Measurements from ENCODE around the gene CCNB1.

DNA sequence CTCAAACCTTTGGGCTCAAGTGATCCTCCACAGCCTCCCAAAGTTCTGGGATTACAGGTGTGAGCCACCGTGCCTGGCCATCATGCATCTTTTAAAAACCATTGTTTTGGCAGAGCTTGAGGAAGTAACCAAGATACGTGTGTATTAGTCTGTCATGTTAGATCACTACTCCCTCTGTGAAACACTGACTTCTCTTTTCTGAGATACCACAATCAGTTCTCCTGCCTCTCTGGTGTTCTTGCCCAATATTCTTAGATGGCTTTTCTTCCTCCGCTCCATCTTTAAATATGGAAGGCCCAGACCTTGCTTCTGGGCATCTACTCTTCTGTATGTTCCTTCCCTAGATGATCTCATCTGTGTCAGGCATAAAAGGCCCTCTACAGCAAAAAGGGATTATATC, 14.2 kb upstream of the CCNB1 start:
- no peak for TF ChIP-seq POLR2A (IDR thresholded peaks at IDR 0.05)
- TF ChIP-seq, protein P1, sequence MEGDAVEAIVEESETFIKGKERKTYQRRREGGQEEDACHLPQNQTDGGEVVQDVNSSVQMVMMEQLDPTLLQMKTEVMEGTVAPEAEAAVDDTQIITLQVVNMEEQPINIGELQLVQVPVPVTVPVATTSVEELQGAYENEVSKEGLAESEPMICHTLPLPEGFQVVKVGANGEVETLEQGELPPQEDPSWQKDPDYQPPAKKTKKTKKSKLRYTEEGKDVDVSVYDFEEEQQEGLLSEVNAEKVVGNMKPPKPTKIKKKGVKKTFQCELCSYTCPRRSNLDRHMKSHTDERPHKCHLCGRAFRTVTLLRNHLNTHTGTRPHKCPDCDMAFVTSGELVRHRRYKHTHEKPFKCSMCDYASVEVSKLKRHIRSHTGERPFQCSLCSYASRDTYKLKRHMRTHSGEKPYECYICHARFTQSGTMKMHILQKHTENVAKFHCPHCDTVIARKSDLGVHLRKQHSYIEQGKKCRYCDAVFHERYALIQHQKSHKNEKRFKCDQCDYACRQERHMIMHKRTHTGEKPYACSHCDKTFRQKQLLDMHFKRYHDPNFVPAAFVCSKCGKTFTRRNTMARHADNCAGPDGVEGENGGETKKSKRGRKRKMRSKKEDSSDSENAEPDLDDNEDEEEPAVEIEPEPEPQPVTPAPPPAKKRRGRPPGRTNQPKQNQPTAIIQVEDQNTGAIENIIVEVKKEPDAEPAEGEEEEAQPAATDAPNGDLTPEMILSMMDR (IDR thresholded peaks at IDR 0.05), result no peak
- no peak for TF ChIP-seq POLR2AphosphoS5 (IDR thresholded peaks at IDR 0.05)

All from breast epithelium (tissue), 3 donors.